HEK293T (cell line): ENCODE results near the gene KCNJ15.

Source experiments
- ARNT ChIP-seq: fragments of 450-650 bp; IDR thresholded peaks from 2 replicates; pipeline ENCODE4 v1.6.1; 2017; ENCODE audit warnings: mild to moderate bottlenecking
- BHLHE40 ChIP-seq: fragments of 450-650 bp; IDR thresholded peaks from 2 replicates; pipeline ENCODE4 v1.6.1; 2016; ENCODE audit warnings: mild to moderate bottlenecking, moderate library complexity, borderline replicate concordance
- ELF4 ChIP-seq: fragments of 450-650 bp; IDR thresholded peaks from 2 replicates; pipeline ENCODE4 v1.6.1; 2017; ENCODE audit warnings: antibody characterized with exemption
- FOXA1 ChIP-seq: fragments of 450-650 bp; IDR thresholded peaks from 2 replicates; pipeline ENCODE4 v1.6.1; 2016; ENCODE audit warnings: mild to moderate bottlenecking
- FOXM1 ChIP-seq: fragments of 450-650 bp; IDR thresholded peaks from 2 replicates; pipeline ENCODE4 v1.6.1; 2017; ENCODE audit warnings: mild to moderate bottlenecking, borderline replicate concordance
- L3MBTL2 ChIP-seq: fragments of 450-650 bp; conservative IDR thresholded peaks from 2 replicates; pipeline ENCODE4 v1.6.1; 2016; ENCODE audit warnings: mild to moderate bottlenecking
- LEF1 ChIP-seq: fragments of 450-650 bp; IDR thresholded peaks from 2 replicates; pipeline ENCODE4 v1.6.1; 2017; ENCODE audit warnings: mild to moderate bottlenecking, borderline replicate concordance
- SP1 ChIP-seq: fragments of 450-650 bp; IDR thresholded peaks from 2 replicates; pipeline ENCODE4 v1.6.1; 2017
- SUZ12 ChIP-seq: fragments of 450-650 bp; IDR thresholded peaks from 2 replicates; pipeline ENCODE4 v1.6.1; 2016; ENCODE audit warnings: mild to moderate bottlenecking
- ZNF384 ChIP-seq: fragments of 450-650 bp; IDR thresholded peaks from 2 replicates; pipeline ENCODE4 v1.6.1; 2016

- TF ChIP-seq FOXM1 (no peak), ZNF384 (no peak), LEF1 (no peak), ARNT (no peak), SP1 (no peak), ELF4 (no peak), SUZ12 (no peak), FOXA1 (no peak), L3MBTL2 (no peak), BHLHE40 (no peak)
Observed at GRCh38 chr21:38221594-38221993, 35.2 kb upstream of the KCNJ15 start.
